ENCODE data around the gene AHNAK. TPM values are rescaled to one million over a fixed set of nuclear protein-coding genes. Genes with fewer than 3 reads are reported as not detected.
A peak's percentile ranks its signal among the peaks of the same experiment; 100 is the strongest.

Gene AHNAK
- total and polyA plus RNA-seq, 2 donors = 35.8 to 40.1 TPM

DNA sequence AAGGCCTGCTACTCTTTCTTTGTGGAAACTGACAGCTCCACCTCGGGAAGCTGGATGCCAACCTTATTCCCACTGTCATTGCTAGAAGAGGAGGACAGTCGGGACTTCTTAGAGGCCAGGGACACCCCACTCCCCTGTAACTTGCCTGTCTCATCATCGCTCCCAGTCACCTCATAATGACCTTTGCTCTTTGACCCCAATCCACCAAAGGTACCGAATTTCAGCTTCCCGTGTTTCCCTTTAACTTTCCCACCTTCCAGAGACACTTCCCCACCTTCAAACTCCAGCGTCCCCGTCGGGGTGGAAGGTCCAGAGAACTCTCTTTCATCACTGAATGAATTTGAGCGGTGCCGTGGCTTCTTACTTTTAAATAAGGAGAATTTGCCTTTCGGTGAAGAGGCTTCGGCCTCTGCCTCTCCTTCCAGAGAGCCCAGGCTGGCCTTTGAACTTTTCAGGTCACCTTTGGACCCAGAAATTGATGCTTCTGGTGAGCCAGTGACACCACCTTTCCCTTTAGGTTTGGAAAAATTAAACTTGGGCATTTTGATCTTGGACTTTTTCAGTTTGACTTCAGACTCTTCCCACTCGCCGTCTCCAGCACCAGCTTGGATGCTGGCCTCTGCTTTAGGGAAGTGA, 29.8 kb downstream of the AHNAK start:
- WGBS = 96% methylated on average over 14 of the region's 14 CpGs
- no peak for DNase-seq (ENCODE audit: low read depth in 6 of 9, low spot score in 9 of 9)
- Histone ChIP-seq H3K9me3 (ENCODE audit: control insufficient read depth in 2 of 2, insufficient read depth in 1 of 2, low read length in 1 of 2) (no peaks in the 10 kb centered on the region), H3K4me3 (ENCODE audit: low read length in 2 of 2) (no peak overlapping the region), H3K36me3 (ENCODE audit: control insufficient read depth in 2 of 2, insufficient read depth in 2 of 2, low read length in 1 of 2) (no peaks in the 10 kb centered on the region), H3K27ac (ENCODE audit: low read depth in 1 of 2, low read length in 1 of 2) (no peak overlapping the region), H3K27me3 (ENCODE audit: control insufficient read depth in 2 of 2, insufficient read depth in 1 of 2, low read length in 1 of 2) (peaks cover 0 to 2% of the 10 kb centered on the region in 2 donors), H3K4me1 (ENCODE audit: control insufficient read depth in 2 of 2, insufficient read depth in 2 of 2, low read length in 2 of 2) (peaks cover 0 to 3% of the 10 kb centered on the region in 2 donors)

- no peak overlapping the region for H3K27ac ChIP-seq (ENCODE audit: low read depth in 1 of 2, low read length in 1 of 2)
- H3K4me3 ChIP-seq (ENCODE audit: low read length in 2 of 2) = no peak overlapping the region
- H3K9me3 ChIP-seq (ENCODE audit: control insufficient read depth in 2 of 2, insufficient read depth in 1 of 2, low read length in 1 of 2) = no peaks in the 10 kb centered on the region
- H3K36me3 ChIP-seq (ENCODE audit: control insufficient read depth in 2 of 2, insufficient read depth in 2 of 2, low read length in 1 of 2) = no peaks in the 10 kb centered on the region
- no peak for DNase-seq (ENCODE audit: low read depth in 6 of 9, low spot score in 9 of 9)
- H3K27me3 ChIP-seq (ENCODE audit: control insufficient read depth in 2 of 2, insufficient read depth in 1 of 2, low read length in 1 of 2) = peaks cover 0 to 6% of the 10 kb centered on the region in 2 donors
- whole genome bisulfite sequencing = 91% methylated on average over 7 of the region's 7 CpGs
- peaks cover 0 to 3% of the 10 kb centered on the region in 2 donors for H3K4me1 ChIP-seq (ENCODE audit: control insufficient read depth in 2 of 2, insufficient read depth in 2 of 2, low read length in 2 of 2)
Measured at GRCh38 chr11:62514151-62514550, 32.5 kb downstream of the AHNAK start.

- Histone ChIP-seq H3K4me1 (ENCODE audit: control insufficient read depth in 2 of 2, insufficient read depth in 2 of 2, low read length in 2 of 2) (peaks cover 0 to 3% of the 10 kb centered on the region in 2 donors), H3K27ac (ENCODE audit: low read depth in 1 of 2, low read length in 1 of 2) (no peak overlapping the region), H3K4me3 (ENCODE audit: low read length in 2 of 2) (no peak overlapping the region), H3K27me3 (ENCODE audit: control insufficient read depth in 2 of 2, insufficient read depth in 1 of 2, low read length in 1 of 2) (peaks cover 0 to 8% of the 10 kb centered on the region in 2 donors), H3K36me3 (ENCODE audit: control insufficient read depth in 2 of 2, insufficient read depth in 2 of 2, low read length in 1 of 2) (no peaks in the 10 kb centered on the region), H3K9me3 (ENCODE audit: control insufficient read depth in 2 of 2, insufficient read depth in 1 of 2, low read length in 1 of 2) (no peaks in the 10 kb centered on the region)
- 96% methylated on average over 10 of the region's 10 CpGs for WGBS
- DNase-seq (ENCODE audit: low read depth in 6 of 9, low spot score in 9 of 9) = no peak
Measured at GRCh38 chr11:62513626-62514025, 33.0 kb downstream of the AHNAK start.

DNA sequence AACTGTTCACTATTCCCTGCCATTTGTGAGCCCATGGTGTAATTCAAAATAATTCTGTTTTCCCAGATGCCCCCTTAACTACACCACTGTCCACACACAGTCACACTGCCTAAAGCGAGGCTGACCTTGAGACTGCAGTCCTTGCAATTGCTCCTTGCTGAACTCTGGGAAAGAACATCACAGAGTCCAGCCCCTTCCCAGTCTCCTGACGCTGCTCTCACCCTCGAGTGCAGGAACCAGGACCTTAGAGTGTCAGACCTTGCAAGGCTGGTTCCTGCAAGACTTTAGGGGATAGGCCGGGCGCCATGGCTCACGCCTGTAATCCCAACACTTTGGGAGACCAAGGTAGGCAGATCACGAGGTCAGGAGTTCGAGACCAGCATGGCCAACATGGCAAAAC, 33.6 kb downstream of the AHNAK start:
- H3K27ac ChIP-seq (ENCODE audit: low read depth in 1 of 2, low read length in 1 of 2) = no peak overlapping the region
- H3K36me3 ChIP-seq (ENCODE audit: control insufficient read depth in 2 of 2, insufficient read depth in 2 of 2, low read length in 1 of 2) = no peaks in the 10 kb centered on the region
- 96% methylated on average over 8 of the region's 8 CpGs for WGBS
- no peaks in the 10 kb centered on the region for H3K9me3 ChIP-seq (ENCODE audit: control insufficient read depth in 2 of 2, insufficient read depth in 1 of 2, low read length in 1 of 2)
- peaks cover 0 to 13% of the 10 kb centered on the region in 2 donors for H3K27me3 ChIP-seq (ENCODE audit: control insufficient read depth in 2 of 2, insufficient read depth in 1 of 2, low read length in 1 of 2)
- no peak for DNase-seq (ENCODE audit: low read depth in 6 of 9, low spot score in 9 of 9)
- H3K4me3 ChIP-seq (ENCODE audit: low read length in 2 of 2) = no peak overlapping the region
- H3K4me1 ChIP-seq (ENCODE audit: control insufficient read depth in 2 of 2, insufficient read depth in 2 of 2, low read length in 2 of 2) = no peaks in the 10 kb centered on the region

DNA sequence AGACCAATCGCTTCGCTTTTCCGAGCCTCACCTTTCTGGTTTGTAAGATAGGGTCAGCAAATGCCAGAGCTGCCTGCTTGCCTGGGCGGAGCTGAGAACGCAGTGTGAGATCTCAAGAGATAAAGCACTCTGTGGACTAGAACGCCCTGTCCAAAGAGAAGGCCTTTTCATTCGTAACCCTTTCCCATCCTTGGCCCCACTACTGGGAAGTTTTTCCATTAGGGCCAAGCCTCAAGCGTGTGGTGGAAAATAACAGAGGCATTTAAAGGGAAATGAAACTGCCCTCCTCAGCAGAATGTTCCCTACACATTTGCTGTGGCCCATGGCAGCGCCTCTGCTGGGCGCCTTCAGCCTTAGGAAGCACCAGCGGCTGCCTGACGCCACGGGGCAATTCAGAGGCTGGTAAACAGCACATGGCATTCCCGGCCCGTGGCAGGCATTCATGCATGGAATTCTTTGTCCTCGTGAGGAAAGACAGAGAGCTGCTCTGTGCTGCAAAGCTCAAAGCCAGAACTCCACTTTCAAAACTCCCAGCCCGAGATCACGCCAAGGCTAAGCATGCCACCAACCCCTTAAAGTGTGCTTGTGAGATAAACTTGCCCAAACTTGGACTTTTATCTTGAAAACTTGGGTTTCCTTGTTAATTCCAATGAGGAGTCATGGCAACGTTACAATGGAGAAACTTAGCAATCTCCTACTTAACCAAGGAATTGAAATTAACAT, 38.1 kb downstream of the AHNAK start:
- Histone ChIP-seq H3K36me3 (ENCODE audit: control insufficient read depth in 2 of 2, insufficient read depth in 2 of 2, low read length in 1 of 2) (no peaks in the 10 kb centered on the region), H3K27ac (ENCODE audit: low read depth in 1 of 2, low read length in 1 of 2) (no peak overlapping the region), H3K4me1 (ENCODE audit: control insufficient read depth in 2 of 2, insufficient read depth in 2 of 2, low read length in 2 of 2) (no peaks in the 10 kb centered on the region), H3K27me3 (ENCODE audit: control insufficient read depth in 2 of 2, insufficient read depth in 1 of 2, low read length in 1 of 2) (peaks cover 0 to 53% of the 10 kb centered on the region in 2 donors), H3K4me3 (ENCODE audit: low read length in 2 of 2) (no peak overlapping the region), H3K9me3 (ENCODE audit: control insufficient read depth in 2 of 2, insufficient read depth in 1 of 2, low read length in 1 of 2) (no peaks in the 10 kb centered on the region)
- DNase-seq (ENCODE audit: low read depth in 6 of 9, low spot score in 9 of 9) = peak in 2 of 9 donors; percentile 11 to 24
- WGBS = 49% methylated on average over 19 of the region's 19 CpGs

DNA sequence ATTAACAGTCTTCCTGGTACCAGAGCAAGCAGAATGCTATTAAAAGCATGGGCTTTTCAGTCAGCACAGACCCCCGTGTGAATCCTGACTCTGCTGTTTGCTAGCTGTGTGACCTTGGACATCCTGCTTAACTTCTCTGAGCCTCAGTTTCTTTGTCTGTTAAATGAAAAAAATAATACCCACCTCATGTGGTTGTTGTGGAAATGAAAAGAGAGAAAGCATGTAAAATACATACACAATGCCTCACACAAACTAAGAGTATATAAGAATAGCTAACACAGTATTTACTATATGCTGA, 39.5 kb downstream of the AHNAK start:
- H3K9me3 ChIP-seq (ENCODE audit: control insufficient read depth in 2 of 2, insufficient read depth in 1 of 2, low read length in 1 of 2) = no peaks in the 10 kb centered on the region
- no peak overlapping the region for H3K27ac ChIP-seq (ENCODE audit: low read depth in 1 of 2, low read length in 1 of 2)
- H3K4me3 ChIP-seq (ENCODE audit: low read length in 2 of 2) = no peak overlapping the region
- H3K36me3 ChIP-seq (ENCODE audit: control insufficient read depth in 2 of 2, insufficient read depth in 2 of 2, low read length in 1 of 2) = no peaks in the 10 kb centered on the region
- peaks cover 0 to 65% of the 10 kb centered on the region in 2 donors for H3K27me3 ChIP-seq (ENCODE audit: control insufficient read depth in 2 of 2, insufficient read depth in 1 of 2, low read length in 1 of 2)
- WGBS = 97% methylated on average over 1 of the region's 1 CpG
- no peaks in the 10 kb centered on the region for H3K4me1 ChIP-seq (ENCODE audit: control insufficient read depth in 2 of 2, insufficient read depth in 2 of 2, low read length in 2 of 2)
- DNase-seq (ENCODE audit: low read depth in 6 of 9, low spot score in 9 of 9) = no peak

DNA sequence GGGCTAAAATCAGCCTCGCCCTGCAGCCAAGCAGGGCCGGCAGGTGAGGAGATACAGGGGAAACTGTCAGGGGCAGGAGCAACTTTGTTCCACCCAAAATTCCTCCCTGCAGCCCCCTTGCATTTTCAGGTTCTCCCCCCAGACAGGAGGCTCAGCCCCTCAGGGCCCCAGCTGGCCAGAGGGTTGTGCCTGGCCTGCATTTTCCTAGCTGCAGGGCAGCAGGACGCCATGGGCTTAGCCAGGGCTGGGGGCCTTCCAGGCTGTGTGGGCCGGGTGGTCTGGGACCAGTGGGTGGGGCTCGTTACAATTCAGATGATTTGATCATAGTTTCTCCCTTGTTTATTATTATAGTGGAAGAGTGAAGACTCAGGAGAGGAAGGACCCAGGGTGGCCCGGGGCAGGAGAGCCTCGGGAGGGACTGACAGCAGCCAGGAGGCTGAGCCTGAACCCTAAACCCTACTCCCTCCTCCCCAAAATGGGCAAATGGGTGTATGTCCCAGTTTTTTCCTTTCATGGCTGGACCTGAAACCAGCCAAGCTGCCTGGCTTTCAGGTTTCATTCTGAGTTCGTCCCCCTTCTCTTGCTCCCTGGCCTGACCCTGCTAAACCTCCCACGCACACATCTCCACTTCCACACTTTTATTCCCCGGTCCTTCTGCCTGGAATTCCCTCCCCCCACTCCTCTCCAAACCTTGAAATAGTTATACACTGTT, 40.0 kb downstream of the AHNAK start:
- WGBS = 93% methylated on average over 10 of the region's 10 CpGs
- H3K27ac ChIP-seq (ENCODE audit: low read depth in 1 of 2, low read length in 1 of 2) = no peak overlapping the region
- no peaks in the 10 kb centered on the region for H3K4me1 ChIP-seq (ENCODE audit: control insufficient read depth in 2 of 2, insufficient read depth in 2 of 2, low read length in 2 of 2)
- H3K4me3 ChIP-seq (ENCODE audit: low read length in 2 of 2) = no peak overlapping the region
- peaks cover 0 to 69% of the 10 kb centered on the region in 2 donors for H3K27me3 ChIP-seq (ENCODE audit: control insufficient read depth in 2 of 2, insufficient read depth in 1 of 2, low read length in 1 of 2)
- H3K36me3 ChIP-seq (ENCODE audit: control insufficient read depth in 2 of 2, insufficient read depth in 2 of 2, low read length in 1 of 2) = no peaks in the 10 kb centered on the region
- H3K9me3 ChIP-seq (ENCODE audit: control insufficient read depth in 2 of 2, insufficient read depth in 1 of 2, low read length in 1 of 2) = no peaks in the 10 kb centered on the region
- DNase-seq (ENCODE audit: low read depth in 6 of 9, low spot score in 9 of 9) = no peak

- Histone ChIP-seq H3K27ac (ENCODE audit: low read depth in 1 of 2, low read length in 1 of 2) (no peak overlapping the region), H3K27me3 (ENCODE audit: control insufficient read depth in 2 of 2, insufficient read depth in 1 of 2, low read length in 1 of 2) (peaks cover 0 to 72% of the 10 kb centered on the region in 2 donors), H3K4me3 (ENCODE audit: low read length in 2 of 2) (no peak overlapping the region), H3K9me3 (ENCODE audit: control insufficient read depth in 2 of 2, insufficient read depth in 1 of 2, low read length in 1 of 2) (no peaks in the 10 kb centered on the region), H3K36me3 (ENCODE audit: control insufficient read depth in 2 of 2, insufficient read depth in 2 of 2, low read length in 1 of 2) (no peaks in the 10 kb centered on the region), H3K4me1 (ENCODE audit: control insufficient read depth in 2 of 2, insufficient read depth in 2 of 2, low read length in 2 of 2) (no peaks in the 10 kb centered on the region)
- WGBS = 69% methylated on average over 30 of the region's 30 CpGs
- no peak for DNase-seq (ENCODE audit: low read depth in 6 of 9, low spot score in 9 of 9)
Measured at GRCh38 chr11:62505440-62506091, 41.0 kb downstream of the AHNAK start.

DNA sequence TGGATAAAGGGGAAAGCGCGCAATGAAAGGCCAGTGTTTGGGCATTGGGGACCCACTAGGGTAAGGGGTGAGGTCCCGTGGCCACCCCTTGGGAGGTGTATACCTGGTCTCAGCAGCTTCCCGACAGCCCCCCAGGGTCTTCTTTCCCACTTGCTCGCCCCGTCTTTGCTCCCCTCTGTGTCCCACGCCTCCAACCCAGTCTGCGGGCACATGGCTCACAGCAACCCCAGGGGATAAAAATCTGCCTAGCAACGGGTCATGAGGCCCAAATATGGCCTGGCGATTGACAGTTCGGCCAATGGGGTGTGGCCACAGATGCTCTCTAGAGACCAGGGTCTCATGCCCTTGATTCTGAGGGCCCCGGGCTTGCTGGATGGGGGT, 41.6 kb downstream of the AHNAK start:
- 91% methylated on average over 12 of the region's 12 CpGs for WGBS
- no peak overlapping the region for H3K4me3 ChIP-seq (ENCODE audit: low read length in 2 of 2)
- H3K27ac ChIP-seq (ENCODE audit: low read depth in 1 of 2, low read length in 1 of 2) = no peak overlapping the region
- H3K9me3 ChIP-seq (ENCODE audit: control insufficient read depth in 2 of 2, insufficient read depth in 1 of 2, low read length in 1 of 2) = no peaks in the 10 kb centered on the region
- DNase-seq (ENCODE audit: low read depth in 6 of 9, low spot score in 9 of 9) = no peak
- no peaks in the 10 kb centered on the region for H3K36me3 ChIP-seq (ENCODE audit: control insufficient read depth in 2 of 2, insufficient read depth in 2 of 2, low read length in 1 of 2)
- no peaks in the 10 kb centered on the region for H3K4me1 ChIP-seq (ENCODE audit: control insufficient read depth in 2 of 2, insufficient read depth in 2 of 2, low read length in 2 of 2)
- H3K27me3 ChIP-seq (ENCODE audit: control insufficient read depth in 2 of 2, insufficient read depth in 1 of 2, low read length in 1 of 2) = peaks cover 0 to 72% of the 10 kb centered on the region in 2 donors
